Epithelial cell of prostate (primary cell): ENCODE measurements around the gene FABP6.
A peak's percentile ranks its signal among the peaks of the same experiment; 100 is the strongest.

ENCODE experiments used
- DNase-seq: peaks from one replicate; pipeline ENCODE4 v3.0.0-alpha.2; 2011; ENCODE audit warnings: low read depth, low spot score
- H3K27ac ChIP-seq: fragments of 450-650 bp; 2 replicates; pipeline ENCODE4 v1.5.1; 2017; ENCODE audit warnings: mild to moderate bottlenecking

The FABP6 gene

DNA sequence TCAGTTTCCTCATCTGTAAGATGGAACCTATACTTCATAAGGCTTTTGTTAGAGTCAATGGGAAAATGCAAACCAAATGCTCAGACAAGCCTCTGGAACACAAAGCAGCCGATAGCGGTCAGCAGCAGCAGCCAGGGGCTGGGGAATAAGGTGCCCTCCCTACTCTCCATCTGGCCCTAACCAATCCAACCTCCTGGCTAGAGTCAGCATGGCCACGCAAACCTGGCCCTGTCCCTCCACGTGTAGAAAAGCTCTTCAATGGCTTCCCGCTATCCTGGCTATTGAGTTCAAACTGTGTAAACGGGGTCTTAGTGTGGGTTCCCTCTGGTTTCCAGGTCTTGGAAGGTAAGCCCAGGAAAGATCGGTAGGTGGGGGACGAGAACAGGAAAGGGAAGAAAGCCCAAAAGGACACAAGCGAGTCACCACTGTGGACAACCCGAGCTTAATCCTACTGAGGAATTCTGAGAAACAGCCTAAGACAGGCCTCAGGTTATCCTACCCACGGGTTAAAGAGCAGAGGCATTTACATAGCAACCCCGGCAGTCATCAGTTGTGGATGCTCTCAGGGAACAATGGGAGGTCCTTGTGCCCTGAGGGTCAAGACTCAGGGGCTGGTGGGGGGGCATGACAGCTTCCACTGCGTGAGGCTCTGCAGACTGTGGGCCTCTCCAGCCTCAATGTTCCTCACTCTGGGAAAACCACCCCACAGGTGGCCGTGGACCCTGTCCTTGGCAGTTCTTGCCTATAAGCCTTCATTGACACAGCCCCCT, 30.9 kb downstream of the FABP6 start:
- DNase-seq, result no peak
- H3K27ac ChIP-seq, result no peak overlapping the region

DNA sequence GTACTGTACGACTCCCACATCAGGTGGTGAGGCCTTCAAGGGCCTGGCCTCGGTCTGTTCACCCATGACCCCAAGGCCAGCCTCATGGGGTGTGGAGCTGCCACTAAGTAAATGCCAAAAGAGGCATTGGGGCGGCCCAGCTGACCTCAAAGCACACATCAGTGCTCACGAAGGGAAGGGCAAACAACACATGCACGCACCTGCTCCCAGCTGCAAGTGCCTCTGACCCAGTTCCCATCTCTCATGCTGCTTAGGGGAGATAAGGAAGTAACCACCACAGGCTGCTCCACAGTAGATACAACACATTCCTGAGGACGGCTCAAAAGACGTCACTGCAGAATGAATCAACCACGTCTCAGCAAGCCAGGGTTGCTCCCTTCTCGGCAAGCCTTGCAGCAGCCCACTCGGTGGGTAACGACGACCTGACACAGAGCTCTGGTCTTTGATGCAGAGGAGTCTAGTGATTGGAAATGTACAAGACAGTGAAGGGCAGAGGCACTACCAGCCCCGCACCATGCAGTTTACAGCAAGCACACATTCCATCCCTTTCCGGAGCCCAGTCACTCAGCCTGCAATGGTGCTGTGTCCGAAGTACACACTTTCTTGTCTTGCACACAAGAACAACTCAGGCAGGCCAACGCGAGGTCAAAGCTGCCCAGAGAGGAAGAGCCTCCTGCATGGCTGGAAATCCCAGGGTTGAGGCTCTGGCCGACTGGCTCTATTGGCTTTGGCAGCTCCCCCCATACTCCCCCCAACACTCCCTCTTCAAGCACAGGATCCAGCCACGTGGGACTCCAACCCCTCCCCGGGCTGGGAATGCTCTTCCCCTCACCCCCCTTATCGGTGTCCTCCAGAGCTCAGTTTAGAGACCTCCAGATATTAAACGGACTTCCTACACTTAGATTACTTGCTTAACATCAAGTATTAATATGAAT, 31.8 kb downstream of the FABP6 start:
- no peak for DNase-seq
- H3K27ac ChIP-seq, result no peak overlapping the region

DNA sequence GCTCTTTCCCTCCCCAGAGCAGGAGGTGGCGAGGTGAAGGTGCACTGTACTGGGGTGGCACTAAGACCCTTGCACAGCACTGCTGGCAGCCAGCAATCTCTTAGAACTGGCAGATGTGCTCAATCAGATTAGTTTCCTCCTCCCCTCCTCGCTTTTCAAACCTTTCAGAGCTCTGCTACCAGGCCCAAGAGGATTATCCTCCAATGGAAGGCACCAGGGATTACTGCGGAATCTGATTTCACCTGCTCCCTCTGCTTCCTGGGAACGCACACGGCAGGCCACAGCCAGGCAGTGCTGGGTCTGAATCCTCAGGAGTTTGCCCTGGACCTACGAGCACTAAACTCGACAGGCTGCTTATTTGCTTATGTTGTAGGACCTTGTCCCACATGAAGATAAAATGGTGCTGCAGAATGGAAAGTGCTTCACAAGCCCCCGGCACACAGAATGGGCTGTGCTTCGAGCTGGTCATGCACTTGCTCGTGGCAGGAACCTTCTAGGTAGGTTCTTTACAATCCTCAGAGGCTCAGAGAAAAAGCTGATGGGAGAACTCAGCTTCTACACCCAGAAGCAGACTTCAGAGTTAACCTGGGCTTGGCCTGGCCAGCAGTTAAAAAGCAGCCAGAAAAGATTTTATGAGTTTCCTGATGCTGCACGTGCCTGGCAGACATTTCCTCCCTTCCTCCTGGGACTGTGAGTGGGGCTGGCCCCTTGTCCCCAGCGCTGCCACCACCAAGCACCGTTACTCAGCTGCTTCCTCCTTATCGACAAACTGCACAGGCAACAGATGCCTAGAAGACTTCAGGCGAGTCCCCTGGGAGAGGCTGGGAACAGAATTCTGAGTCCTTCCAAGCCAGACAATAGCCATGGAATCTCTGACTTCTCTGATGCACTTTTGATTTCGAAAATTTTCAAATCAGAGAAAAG, 33.1 kb downstream of the FABP6 start:
- no peak overlapping the region for H3K27ac ChIP-seq
- DNase-seq, result no peak

DNA sequence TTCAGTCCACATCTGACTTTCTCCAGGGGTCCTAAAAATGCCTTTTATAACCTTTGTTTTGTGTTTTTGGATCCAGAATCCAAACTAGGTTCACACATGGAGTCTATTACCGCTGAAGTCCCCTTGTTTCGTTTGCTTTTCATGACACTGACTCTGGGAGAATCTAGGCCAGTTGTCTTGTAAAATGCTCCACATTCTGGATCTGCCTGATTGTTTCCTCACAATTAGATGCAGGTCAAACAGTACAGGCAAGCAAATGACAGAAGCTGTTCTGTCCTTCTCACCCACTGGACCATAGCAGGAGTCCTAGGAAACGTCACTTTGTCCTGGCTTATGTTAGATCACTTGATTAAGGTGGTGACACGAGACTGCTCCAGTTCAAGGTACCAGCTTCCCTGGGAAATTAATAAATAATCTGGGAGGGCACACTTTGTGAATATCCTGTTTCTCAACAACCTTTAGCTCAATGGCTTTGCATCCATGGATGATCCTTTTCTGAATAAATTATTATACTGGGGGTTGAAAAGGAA, 34.1 kb downstream of the FABP6 start:
- H3K27ac ChIP-seq, result no peak overlapping the region
- DNase-seq, result no peak

DNA sequence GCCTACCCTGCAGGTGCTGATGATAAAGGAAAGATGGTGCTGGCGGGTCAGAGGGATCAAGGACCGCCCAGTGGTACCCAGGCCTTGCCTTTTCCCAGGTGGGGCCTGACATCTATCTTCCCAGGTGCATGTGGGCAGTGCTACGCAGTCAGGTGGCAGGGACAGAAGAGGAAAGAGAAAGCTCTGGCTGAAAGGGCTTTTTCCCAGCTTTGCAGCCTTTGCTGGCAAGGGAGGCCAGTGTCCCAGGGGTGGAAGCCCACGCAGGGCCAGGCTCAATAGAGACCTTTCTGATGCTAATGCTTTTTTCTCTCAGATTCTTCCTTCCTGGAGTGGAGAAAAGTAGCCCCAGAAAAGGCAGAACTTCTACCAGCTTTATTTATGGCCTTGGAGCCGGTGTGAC, 36.7 kb downstream of the FABP6 start:
- no peak for DNase-seq
- no peak overlapping the region for H3K27ac ChIP-seq

DNA sequence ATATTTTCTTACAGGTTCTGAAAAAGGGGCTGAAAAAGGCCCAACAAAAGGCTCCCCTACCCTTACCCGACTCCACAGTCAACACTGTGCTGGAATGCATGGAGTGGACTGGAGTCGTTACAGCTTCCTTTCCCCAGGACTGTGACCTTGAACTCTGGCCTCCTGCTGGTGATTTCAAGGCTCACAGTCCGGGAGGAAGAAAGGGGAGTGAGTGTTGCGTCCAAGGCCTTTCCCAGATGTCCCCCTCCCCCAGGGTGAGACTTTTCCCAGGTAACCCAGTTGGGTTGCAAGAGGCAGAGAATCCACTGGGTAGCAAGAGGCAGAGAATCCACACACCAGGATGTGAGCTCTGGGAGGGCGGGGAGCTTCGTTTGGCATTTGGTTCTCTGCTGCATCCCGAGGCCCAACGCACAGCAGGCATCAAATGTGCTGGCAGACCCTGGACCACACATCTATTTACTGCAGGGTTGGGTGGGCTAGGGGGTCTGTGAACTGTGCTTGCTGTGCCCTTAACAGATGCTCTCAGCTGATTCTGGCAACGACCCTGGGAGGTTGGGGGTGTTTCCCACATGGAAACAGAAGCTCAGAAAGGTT, 37.5 kb downstream of the FABP6 start:
- no peak overlapping the region for H3K27ac ChIP-seq
- no peak for DNase-seq

DNA sequence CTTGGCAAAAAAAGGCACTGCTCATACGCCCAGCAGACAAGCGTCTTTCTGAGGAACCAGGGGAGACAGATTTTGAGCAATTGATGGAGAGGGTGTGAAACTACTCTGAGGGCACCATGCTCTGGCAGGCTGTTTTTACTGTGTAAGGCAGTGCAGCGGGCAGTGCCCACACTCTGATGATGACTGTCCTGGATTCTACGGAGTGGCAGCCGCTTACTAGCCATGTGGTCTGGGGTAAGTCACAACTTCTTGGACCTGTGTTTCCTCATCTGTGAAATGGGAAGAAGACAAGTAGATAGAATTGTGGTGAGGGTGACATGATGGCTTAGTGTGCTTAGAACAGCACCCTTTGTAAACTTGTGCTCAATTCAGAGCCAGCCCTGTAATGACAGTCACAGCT, 38.8 kb downstream of the FABP6 start:
- no peak for DNase-seq
- no peak overlapping the region for H3K27ac ChIP-seq

DNA sequence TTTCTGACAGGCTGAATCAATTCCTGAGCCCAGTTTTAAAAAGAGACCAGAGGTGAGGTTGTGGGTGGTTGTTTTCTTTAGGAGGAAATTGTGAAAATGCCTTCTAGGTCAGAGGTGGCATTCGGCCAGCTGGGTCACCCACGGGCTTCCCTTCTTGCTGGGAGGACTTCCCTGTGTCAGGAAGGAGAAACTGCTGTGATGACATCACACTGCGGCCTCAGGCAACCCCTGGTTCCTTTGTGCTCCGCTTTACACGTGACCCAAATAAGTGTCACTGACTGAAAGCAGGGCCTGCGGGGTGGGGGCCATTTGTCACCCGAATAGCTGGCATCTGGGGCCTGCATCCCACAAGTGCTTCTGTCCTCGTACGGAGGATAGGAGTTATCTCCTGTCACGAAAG, 39.7 kb downstream of the FABP6 start:
- peak; percentile 24 for DNase-seq
- no peak overlapping the region for H3K27ac ChIP-seq

DNA sequence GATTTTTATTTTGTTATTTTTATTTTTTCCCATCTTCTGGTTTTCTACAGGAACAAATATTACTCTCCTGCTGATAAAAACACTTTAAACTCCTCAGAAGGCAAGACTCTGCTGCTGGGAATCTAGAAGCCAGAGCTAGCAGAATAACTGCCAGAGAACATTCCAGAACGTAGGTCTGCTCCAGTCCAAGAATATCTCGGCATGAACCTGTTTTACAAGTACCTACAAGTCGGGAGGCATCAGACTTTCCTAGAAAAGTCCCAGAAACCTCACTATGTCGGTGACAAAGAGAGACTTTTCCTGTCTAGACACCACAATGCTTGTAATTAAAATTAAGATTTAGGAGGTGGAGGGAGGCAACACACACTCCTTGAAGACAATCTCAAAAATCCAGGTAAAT, 41.4 kb downstream of the FABP6 start:
- no peak for DNase-seq
- peak overlapping the region; percentile 72 for H3K27ac ChIP-seq

DNA sequence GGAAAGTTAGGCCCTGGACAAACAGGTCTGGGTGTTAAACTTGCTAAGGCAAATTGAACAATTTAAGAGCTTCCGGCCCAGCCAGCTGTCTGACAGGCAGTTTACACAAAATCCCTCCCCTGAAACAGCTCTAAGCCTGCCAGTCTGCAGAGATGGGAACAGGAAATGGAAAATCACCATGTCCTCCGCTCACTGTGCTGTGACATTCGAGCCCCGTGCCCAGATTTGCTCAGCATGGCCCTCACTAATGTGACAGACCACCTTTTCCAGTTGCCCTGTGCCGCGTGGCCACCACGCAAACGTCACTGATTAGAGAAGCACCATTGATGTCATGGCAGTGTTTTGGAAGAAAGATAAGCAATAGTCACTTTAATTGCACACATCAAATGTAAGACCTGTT, 42.1 kb downstream of the FABP6 start:
- DNase-seq, result no peak
- peak overlapping the region; percentile 72 for H3K27ac ChIP-seq

DNA sequence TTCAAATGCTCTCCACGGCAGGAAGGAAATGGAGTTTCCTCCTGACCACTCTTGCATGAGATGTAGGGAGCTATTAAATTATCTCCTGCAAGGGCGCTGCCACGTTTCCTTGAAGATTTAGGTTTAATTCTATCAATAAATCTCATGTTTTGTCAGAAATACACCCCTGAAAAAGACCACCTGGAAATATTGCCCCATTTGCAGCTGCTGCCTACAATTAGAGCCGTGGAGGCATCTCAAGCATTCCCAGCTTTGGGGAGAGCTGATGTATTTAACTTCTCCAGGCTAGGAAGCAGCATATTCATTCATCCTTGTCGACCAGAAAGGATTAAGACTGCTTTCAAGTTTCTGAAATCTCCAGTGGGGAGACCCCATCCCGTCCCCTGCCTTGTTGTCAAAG, 42.5 kb downstream of the FABP6 start:
- H3K27ac ChIP-seq, result peak overlapping the region; percentile 72
- DNase-seq, result no peak

DNA sequence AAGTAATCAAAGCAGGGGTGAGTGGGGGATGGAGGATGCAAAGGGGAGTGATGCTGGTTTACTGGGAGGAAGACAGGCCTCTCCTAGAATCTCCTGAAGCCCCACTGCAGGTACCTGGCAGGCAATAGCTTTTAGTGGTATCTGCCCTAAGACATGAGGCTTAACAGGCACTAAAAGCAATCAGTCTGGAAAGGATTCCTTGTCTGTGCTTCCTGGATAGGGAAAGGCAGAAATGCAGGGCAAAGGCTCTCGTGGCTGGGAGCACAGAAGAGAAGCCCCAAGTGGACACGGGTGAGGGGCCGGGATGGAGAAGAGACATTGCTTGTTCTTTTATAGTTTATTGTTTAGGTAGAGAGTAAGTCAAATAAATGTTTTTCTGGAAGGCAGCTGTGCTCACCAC, 43.0 kb downstream of the FABP6 start:
- no peak for DNase-seq
- H3K27ac ChIP-seq, result no peak overlapping the region

DNA sequence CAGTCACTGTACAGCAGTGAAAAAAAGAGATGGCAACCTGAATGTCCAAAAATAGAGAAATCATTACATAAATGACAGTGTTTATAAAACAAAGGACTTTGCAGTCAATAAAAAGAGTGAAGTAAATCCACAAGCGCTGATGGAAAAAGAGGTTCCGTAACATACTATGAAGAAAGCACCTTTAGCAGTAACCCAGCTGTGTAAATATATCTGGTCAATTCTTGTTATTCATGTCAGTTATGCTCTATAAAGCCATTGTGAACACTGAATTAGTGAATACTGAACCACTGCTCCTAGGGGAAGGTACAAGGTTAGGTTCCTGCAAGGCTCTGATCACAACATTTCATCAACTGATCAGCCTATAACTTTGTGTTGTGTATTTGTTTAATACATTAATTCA, 43.6 kb downstream of the FABP6 start:
- H3K27ac ChIP-seq, result no peak overlapping the region
- DNase-seq, result no peak

DNA sequence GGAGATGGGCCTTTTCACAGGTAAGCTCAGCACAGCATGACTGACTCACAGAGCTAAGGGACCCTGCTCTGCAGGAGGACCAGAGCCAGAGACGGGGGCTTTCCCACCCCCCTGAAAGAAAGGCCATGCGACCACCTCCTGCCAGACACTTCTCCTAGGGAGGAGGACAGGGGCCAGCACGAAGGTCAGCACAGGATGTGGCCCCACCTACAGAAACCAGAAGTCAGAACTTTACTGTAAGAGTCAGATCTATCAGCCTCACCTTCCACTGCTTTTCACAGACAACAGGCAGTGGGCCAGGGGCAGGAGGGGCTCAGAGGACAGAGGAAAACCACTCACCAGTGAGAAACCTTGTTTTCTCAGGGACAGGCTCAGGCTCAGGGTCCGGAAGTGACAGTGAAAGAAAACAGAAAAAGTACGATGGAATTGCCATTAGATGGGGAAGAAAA, 45.2 kb downstream of the FABP6 start:
- DNase-seq, result no peak
- no peak overlapping the region for H3K27ac ChIP-seq

DNA sequence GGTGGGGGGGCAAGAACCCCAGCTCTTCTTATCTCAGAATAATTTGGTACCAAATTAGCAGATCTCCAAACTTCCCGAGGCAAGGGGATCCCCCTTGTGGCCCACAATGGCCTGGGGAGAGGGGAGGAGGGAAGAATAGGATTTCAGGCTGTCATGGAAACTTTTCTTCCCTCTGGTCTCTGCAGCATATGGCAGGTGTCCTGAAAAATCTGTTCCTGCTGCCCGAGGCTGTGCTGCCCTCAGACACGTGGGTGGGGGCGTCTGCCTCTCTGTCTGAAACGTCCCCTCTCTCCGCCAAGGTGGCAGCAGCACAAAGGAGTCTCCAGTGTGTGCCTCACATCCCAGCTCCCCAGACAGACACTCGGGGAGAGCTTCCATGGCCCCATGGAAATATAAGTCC, 49.0 kb downstream of the FABP6 start:
- H3K27ac ChIP-seq, result no peak overlapping the region
- DNase-seq, result no peak

DNA sequence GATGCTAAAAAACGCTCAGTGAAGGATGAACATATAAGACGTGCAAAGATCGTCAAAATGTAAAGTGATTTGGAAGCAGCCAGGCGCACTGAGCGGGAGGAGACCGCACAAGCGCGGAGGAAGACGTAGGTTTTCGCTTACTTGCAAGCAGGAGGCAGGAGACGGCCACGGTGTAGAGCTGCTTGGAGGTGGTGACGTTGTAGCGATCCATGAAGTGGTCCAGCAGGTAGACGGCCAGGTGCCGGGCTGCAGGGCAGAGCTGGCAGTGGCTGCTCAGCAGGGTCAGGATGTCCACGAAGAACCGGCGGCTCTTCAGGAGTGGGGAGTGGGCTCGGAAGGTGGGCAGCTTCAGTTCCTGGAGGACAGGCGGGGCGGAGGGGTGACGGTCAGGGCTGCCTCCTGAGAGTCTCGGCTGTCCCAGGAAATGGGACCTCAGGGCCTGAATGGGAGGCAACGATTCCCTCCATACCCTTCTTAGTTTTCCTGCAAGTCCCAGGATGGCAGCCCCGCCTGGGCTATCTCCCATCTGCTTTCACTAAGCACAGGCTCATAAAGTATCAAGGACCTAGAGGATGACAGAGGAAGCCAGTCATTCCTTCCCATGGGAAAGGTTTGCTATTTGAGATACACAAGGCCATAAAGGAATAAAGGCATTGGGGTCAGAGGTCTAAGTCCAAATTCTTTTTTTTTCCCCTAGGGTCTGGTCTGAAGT, 51.2 kb downstream of the FABP6 start:
- no peak for DNase-seq

DNA sequence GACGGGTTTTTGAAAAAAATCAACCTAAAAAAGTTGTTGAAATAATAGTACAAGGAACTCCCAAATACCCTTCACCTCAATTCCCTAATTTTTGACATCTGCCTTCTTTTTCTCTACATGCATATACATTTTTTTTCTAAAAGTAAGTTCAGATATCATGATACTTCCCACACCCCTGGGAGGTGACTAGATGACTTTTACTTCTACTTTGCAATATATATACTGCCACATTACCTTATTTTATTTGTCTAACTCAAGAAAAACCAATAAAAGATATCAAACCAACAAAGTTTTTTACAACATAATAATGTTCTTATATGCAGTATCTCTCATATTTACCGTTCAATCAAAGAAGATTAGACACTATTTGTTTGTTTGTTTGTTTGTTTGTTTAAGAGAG, 52.0 kb downstream of the FABP6 start:
- DNase-seq, result no peak
- no peak overlapping the region for H3K27ac ChIP-seq

More for the DNA sequence above, 51.2 kb downstream of the FABP6 start:
- H3K27ac ChIP-seq, result no peak overlapping the region

DNA sequence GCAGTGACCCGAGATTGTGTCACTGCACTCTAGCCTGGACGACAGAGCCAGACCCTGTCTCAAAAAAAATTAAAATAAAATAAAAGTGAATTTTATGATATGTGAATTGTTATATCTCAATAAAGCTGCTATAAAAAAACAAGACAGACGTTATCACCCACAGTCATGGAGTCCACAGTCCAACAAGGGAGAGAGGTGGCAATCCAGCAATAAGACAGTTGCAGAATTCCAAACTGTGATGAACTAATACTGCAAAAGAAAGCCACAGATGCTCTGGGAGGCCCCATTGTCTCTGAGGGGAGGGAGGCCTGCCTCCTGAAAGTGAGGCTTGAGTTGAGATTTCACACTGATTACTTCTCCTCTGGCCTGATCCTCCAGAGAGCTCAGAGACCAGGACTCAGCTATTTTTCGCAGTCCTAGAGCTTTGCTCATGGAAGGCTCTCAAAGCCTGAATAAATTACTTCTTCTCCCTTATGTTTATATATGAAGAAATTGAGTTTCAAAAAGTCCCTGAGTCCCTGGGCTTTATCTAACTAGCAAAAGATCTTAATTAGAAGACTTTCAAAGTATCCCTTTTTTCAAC, 55.1 kb downstream of the FABP6 start:
- H3K27ac ChIP-seq, result no peak overlapping the region

DNA sequence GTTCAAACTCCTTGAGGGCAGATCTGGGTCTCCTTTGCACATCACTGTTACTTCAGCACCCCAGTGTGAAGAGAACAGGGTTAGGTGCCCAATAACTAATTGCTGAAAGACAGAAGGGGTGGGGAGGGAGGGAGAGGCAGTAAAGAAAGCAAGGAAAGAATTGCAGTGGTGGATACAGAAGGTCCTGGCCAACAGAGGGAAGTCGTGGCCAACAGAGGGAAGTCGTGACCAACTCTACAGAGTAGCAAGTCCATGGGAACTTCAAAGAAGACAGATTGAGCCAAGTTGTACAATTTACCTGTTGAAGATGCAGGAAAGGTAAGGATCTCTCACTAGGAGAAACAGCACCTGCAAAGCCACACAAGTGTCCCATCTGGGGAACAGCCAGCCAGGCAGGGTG, 56.0 kb downstream of the FABP6 start:
- no peak for DNase-seq
- H3K27ac ChIP-seq, result no peak overlapping the region

More for the DNA sequence above, 55.1 kb downstream of the FABP6 start:
- no peak for DNase-seq
